HCT116 (cell line): ENCODE measurements around the gene TMEM131. TPM values are rescaled to one million over a fixed set of nuclear protein-coding genes. Genes with fewer than 3 reads are reported as not detected.

Source experiments
- ATAC-seq: fragments of 200-7000 bp; cut with Tn5 transposase; 2 replicates; pipeline ENCODE4 v1.9.1; 2020; ENCODE audit warnings: mild to moderate bottlenecking, moderate library complexity
- BruUV-seq: library from RNA; stranded (reverse); fragments of 400-500 nt; replicated peaks from 2 replicates; lab custom pipeline; 2021; lab: Mats Ljungman, UMichigan
- CTCF ChIA-PET: fragments of 300-600 bp; sonication (Branson Sonifier 250); formaldehyde crosslinking; loops from one replicate; lab custom pipeline; 2021; ENCODE audit warnings: antibody characterized with exemption; lab: Charles Lee
- POLR2A ChIA-PET: fragments of 300-600, 350-600 bp; sonication (Branson Sonifier 250); formaldehyde crosslinking; loops from one replicate; lab custom pipeline; 2021; ENCODE audit warnings: antibody characterized with exemption; lab: Charles Lee
- RAD21 ChIA-PET, 2 experiments: fragments of 300-600 bp; sonication (Branson Sonifier 250); formaldehyde crosslinking; loops; one replicate each; lab custom pipeline; 2023; ENCODE audit warnings: low total read pairs in 2 of 2; ENCODE audit not compliant: uncharacterized antibody in 2 of 2, unreplicated experiment in 2 of 2, low non-redundant PET in 1 of 2; lab: Charles Lee
- DNase-seq: peaks from one replicate; pipeline ENCODE4 v3.0.0-alpha.2; 2010; ENCODE audit warnings: low read depth, low spot score
- H2AFZ ChIP-seq: fragments of 200-600 bp; shearing (Covaris generic), sonication (generic); 2 replicates; pipeline ENCODE4 v1.6.1; 2017; ENCODE audit warnings: low read depth, mixed run types, mixed read lengths, antibody characterized with exemption, low read length; ENCODE audit not compliant: poor library complexity, severe bottlenecking
- H3K27ac ChIP-seq: 2 replicates; pipeline ENCODE4 v1.5.1; 2012; ENCODE audit warnings: low read depth, low read length
- H3K27me3 ChIP-seq: fragments of 200-600 bp; sonication (generic); 2 replicates; pipeline ENCODE4 v1.6.1; 2016; ENCODE audit warnings: mixed run types, low read length, mixed read lengths; ENCODE audit not compliant: insufficient read depth
- H3K36me3 ChIP-seq, 2 experiments: fragments of 200-500 bp in 1 of 2; fragments of 200-600 bp in 1 of 2; sonication (Bioruptor generic) in 1 of 2; sonication (generic) in 1 of 2; 2 replicates each; pipeline versions ENCODE4 v1.5.1 to v1.6.1; 2014 to 2016; ENCODE audit warnings: low read length in 2 of 2, inconsistent platforms in 1 of 2, mixed read lengths in 1 of 2, mixed run types in 1 of 2; ENCODE audit not compliant: insufficient read depth in 2 of 2, control insufficient read depth in 1 of 2
- H3K4me1 ChIP-seq, 2 experiments: fragments of 200-600 bp in 1 of 2; sonication (generic) in 1 of 2; 2 replicates each; pipeline versions ENCODE4 v1.5.1 to v1.6.1; 2012 to 2017; ENCODE audit warnings: low read length in 2 of 2, inconsistent platforms in 1 of 2, mild to moderate bottlenecking in 1 of 2, mixed read lengths in 1 of 2, mixed run types in 1 of 2, moderate library complexity in 1 of 2; ENCODE audit not compliant: insufficient read depth in 2 of 2, control insufficient read depth in 1 of 2
- H3K4me2 ChIP-seq: fragments of 200-600 bp; sonication (generic); 2 replicates; pipeline ENCODE4 v1.6.1; 2017; ENCODE audit warnings: mixed run types, low read length, mixed read lengths
- H3K4me3 ChIP-seq, 2 experiments: fragments of 200-600 bp in 1 of 2; sonication (generic) in 1 of 2; replicated peaks in 1 of 2; 2 replicates each; pipeline ENCODE4 v1.5.1; 2011 to 2016; ENCODE audit warnings: low read length in 2 of 2, control low read depth in 1 of 2, low read depth in 1 of 2, mild to moderate bottlenecking in 1 of 2, mixed read lengths in 1 of 2, mixed run types in 1 of 2
- H3K79me2 ChIP-seq: fragments of 200-600 bp; sonication (generic); 2 replicates; pipeline ENCODE4 v1.6.1; 2017; ENCODE audit warnings: mild to moderate bottlenecking, mixed run types, low read length, moderate library complexity, mixed read lengths; ENCODE audit not compliant: insufficient read depth
- H3K9ac ChIP-seq: fragments of 200-600 bp; sonication (generic); 2 replicates; pipeline ENCODE4 v1.6.1; 2016; ENCODE audit warnings: low read length, mixed read lengths
- H3K9me2 ChIP-seq: fragments of 200-600 bp; sonication (generic), shearing (Covaris generic); 2 replicates; pipeline ENCODE4 v1.6.1; 2017; ENCODE audit warnings: mixed run types, mild to moderate bottlenecking, moderate library complexity; ENCODE audit not compliant: insufficient read depth
- H3K9me3 ChIP-seq, 2 experiments: fragments of 200-500 bp in 1 of 2; fragments of 200-600 bp in 1 of 2; sonication (Bioruptor generic) in 1 of 2; sonication (generic) in 1 of 2; 2 replicates each; pipeline ENCODE4 v1.6.1; 2014 to 2017; ENCODE audit warnings: low read length in 2 of 2, mixed read lengths in 2 of 2, inconsistent platforms in 1 of 2, low read depth in 1 of 2, mild to moderate bottlenecking in 1 of 2, mixed run types in 1 of 2, moderate library complexity in 1 of 2; ENCODE audit not compliant: control insufficient read depth in 1 of 2, insufficient read depth in 1 of 2
- H4K20me1 ChIP-seq: fragments of 200-600 bp; sonication (generic), shearing (Covaris generic); 2 replicates; pipeline ENCODE4 v1.6.1; 2017; ENCODE audit warnings: mixed run types, mild to moderate bottlenecking, moderate library complexity; ENCODE audit not compliant: insufficient read depth
- ATF3 ChIP-seq: IDR thresholded peaks from 2 replicates; pipeline ENCODE4 v1.6.1; 2012
- CEBPB ChIP-seq: IDR thresholded peaks from 2 replicates; pipeline ENCODE4 v1.6.1; 2012; ENCODE audit warnings: low read depth
- EZH2 ChIP-seq: fragments of 200-600 bp; sonication (generic); IDR thresholded peaks from 2 replicates; pipeline ENCODE4 v1.6.1; 2017; ENCODE audit warnings: antibody characterized with exemption, mixed run types
- JUND ChIP-seq: IDR thresholded peaks from 2 replicates; pipeline ENCODE4 v1.6.1; 2012
- REST ChIP-seq: IDR thresholded peaks from 2 replicates; pipeline ENCODE4 v1.6.1; 2012; ENCODE audit warnings: low read depth
- SIN3A ChIP-seq: IDR thresholded peaks from 2 replicates; pipeline ENCODE4 v1.6.1; 2012; ENCODE audit warnings: low read depth
- YY1 ChIP-seq: IDR thresholded peaks from 2 replicates; pipeline ENCODE4 v1.6.1; 2011; ENCODE audit warnings: low read length, low read depth, moderate library complexity, mild to moderate bottlenecking; ENCODE audit not compliant: insufficient replicate concordance; ENCODE audit errors: extremely low read depth
- ZBTB33 ChIP-seq: IDR thresholded peaks from 2 replicates; pipeline ENCODE4 v1.6.1; 2011; ENCODE audit warnings: mild to moderate bottlenecking, low read length, moderate library complexity; ENCODE audit not compliant: insufficient replicate concordance; ENCODE audit errors: extremely low read depth
- ZFX ChIP-seq: fragments of 450-650 bp; IDR thresholded peaks from 2 replicates; pipeline ENCODE4 v1.6.1; 2017
- ZNF274 ChIP-seq: fragments of 200-500 bp; sonication (Bioruptor generic); IDR thresholded peaks from 2 replicates; pipeline ENCODE4 v1.6.1; 2014; ENCODE audit warnings: mild to moderate bottlenecking, low read depth, low read length, inconsistent platforms
- intact Hi-C: fragments of 100-400 bp; cut with micrococcal nuclease; formaldehyde crosslinking; loops from 2 replicates; pipeline ENCODE4 v1.10.0; 2022
- total RNA-seq: library from RNA; stranded (reverse); gene quantifications from one replicate; pipeline ENCODE4 v1.2.1, GENCODE V29; 2021; ENCODE audit not compliant: unreplicated experiment
- TF ChIP-seq, protein P1 (sequence below): IDR thresholded peaks from 2 replicates; pipeline ENCODE4 v1.6.1; 2012

TMEM131 gene
- total RNA-seq, 1 experiment from 2014 or later: 51.5 TPM

DNA sequence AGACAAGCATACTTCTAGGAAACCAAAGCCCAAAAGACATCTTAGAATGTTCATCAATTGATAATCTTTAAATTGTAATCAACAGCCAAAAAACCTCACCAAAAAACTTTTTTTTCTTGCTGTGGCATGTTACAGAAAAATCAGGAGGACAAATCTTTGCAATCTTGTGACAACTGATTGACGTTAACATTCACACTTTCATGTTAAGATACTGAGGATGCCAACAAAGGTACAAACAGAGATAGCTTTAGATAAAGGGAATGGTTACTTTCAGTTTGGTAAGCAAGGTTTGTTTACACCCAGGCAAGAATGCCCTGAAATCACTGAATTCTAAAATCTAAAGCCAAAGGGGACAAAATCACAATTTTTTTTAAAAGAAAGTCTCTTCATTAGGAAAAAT lies 190.0 kb downstream of the TMEM131 start:
- Histone ChIP-seq H3K9ac (no peak overlapping the region), H2AFZ (no peak overlapping the region), H3K27me3 (no peaks in the 10 kb centered on the region), H3K4me3 (no peak overlapping the region), H4K20me1 (no peaks in the 10 kb centered on the region), H3K36me3 (peaks cover 18 to 25% of the 10 kb centered on the region in 2 experiments; a peak in 3 of 4 replicates), H3K4me2 (no peak overlapping the region), H3K4me1 (peaks cover 0 to 9% of the 10 kb centered on the region in 2 experiments; a peak in 1 of 4 replicates), H3K9me3 (no peaks in the 10 kb centered on the region), H3K9me2 (no peaks in the 10 kb centered on the region), H3K79me2 (no peaks in the 10 kb centered on the region), H3K27ac (no peak overlapping the region)
- ATAC-seq (no peak), DNase-seq (no peak)
- POLR2A ChIA-PET: no interaction called here
- CTCF ChIA-PET: interaction anchor here (1.8 kb wide), 1 partner anchor 30 kb away, joined by 4 read pairs; no protein-coding TSS in a partner anchor
- intact Hi-C loops: loop anchor here (1.0 to 5.0 kb wide), 5 partner anchors 189 to 580 kb away; partner anchors contain the start of genes TMEM131 and VWA3B
- no peak for TF ChIP-seq ZNF274
- TF ChIP-seq JUND: no peak
- TF ChIP-seq, protein P1, sequence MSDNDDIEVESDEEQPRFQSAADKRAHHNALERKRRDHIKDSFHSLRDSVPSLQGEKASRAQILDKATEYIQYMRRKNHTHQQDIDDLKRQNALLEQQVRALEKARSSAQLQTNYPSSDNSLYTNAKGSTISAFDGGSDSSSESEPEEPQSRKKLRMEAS: no peak
- no peak for TF ChIP-seq EZH2
- TF ChIP-seq ZBTB33: no peak
- TF ChIP-seq ZFX: no peak
- BruUV-seq: no TSS peak
- RAD21 ChIA-PET: no interaction called here

GRCh38 chr2:97801028-97801427 lies 194.7 kb downstream of the TMEM131 start:
- Histone ChIP-seq H3K4me3 (no peak overlapping the region), H3K27me3 (no peaks in the 10 kb centered on the region), H3K9ac (no peak overlapping the region), H3K36me3 (peaks cover 12 to 14% of the 10 kb centered on the region in 2 experiments; a peak in 2 of 4 replicates), H3K9me2 (no peaks in the 10 kb centered on the region), H2AFZ (no peak overlapping the region), H3K79me2 (no peaks in the 10 kb centered on the region), H3K9me3 (no peaks in the 10 kb centered on the region), H3K4me1 (no peaks in the 10 kb centered on the region), H3K4me2 (no peak overlapping the region), H4K20me1 (no peaks in the 10 kb centered on the region), H3K27ac (no peak overlapping the region)
- ATAC-seq: no peak
- no TSS peak for BruUV-seq
- ChIA-PET CTCF (interaction anchor here (1.4 kb wide), 1 partner anchor 10 kb away, joined by 3 read pairs; no protein-coding TSS in a partner anchor), POLR2A (no interaction called here), RAD21 (no interaction called here)
- no peak for DNase-seq
- intact Hi-C loops: no loop called here
- no peak for TF ChIP-seq ZBTB33
- TF ChIP-seq REST: no peak
- TF ChIP-seq SIN3A: no peak
- no peak for TF ChIP-seq YY1
- no peak for TF ChIP-seq EZH2
- no peak for TF ChIP-seq CEBPB
- TF ChIP-seq ATF3: no peak
